Measurements from ENCODE around the gene TMED1. TPM values are rescaled to one million over a fixed set of nuclear protein-coding genes. Genes with fewer than 3 reads are reported as not detected.

TMED1 gene
- total and polyA plus RNA-seq, 9 of the 15 experiments (the other 6 are each of a cell fraction or from before 2014, with no cell fraction given): 0.86 to 30.2 (median 23.5) TPM

DNA sequence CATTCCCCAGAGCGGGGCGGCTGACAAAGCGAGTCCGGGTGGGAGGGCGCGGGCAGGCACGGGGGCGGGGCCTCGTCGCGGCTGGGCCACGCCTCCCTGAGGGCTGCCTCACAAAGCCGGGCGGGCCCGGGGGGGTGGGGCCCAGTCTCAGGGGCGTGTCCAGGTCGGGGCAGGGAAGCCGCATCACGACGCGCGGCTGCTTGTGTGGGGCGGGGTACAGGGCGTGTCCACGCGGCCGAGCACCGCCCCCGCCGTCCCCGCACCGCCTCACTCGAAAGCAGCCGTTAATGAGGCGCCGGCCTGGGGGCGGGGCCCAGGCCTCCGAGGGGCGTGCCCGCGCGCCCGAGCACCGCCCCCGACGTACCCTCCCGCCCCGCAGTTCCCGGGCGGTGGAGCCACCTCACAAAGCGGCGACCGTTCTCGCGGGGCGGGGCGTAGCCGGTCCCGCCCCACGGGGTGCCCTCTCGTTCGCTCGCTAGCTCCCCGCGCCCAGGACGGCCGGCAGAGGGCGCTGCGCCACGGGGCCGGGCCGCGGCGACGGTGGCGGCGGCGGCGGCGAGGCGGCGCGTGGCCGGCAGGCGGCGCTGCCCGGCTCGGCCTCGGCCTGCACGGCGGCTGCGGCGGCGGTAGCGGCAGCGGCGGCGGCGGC lies 35.1 kb upstream of the TMED1 start, which contains the start of gene CARM1 (continued):
- TF ChIP-seq ZNF695 (CRISPR knock-in tag; IDR thresholded peaks at IDR 0.05): no peak
- TF ChIP-seq MAFF (IDR thresholded peaks at IDR 0.05; ENCODE audit: low read length): no peak
- TF ChIP-seq, protein P1, sequence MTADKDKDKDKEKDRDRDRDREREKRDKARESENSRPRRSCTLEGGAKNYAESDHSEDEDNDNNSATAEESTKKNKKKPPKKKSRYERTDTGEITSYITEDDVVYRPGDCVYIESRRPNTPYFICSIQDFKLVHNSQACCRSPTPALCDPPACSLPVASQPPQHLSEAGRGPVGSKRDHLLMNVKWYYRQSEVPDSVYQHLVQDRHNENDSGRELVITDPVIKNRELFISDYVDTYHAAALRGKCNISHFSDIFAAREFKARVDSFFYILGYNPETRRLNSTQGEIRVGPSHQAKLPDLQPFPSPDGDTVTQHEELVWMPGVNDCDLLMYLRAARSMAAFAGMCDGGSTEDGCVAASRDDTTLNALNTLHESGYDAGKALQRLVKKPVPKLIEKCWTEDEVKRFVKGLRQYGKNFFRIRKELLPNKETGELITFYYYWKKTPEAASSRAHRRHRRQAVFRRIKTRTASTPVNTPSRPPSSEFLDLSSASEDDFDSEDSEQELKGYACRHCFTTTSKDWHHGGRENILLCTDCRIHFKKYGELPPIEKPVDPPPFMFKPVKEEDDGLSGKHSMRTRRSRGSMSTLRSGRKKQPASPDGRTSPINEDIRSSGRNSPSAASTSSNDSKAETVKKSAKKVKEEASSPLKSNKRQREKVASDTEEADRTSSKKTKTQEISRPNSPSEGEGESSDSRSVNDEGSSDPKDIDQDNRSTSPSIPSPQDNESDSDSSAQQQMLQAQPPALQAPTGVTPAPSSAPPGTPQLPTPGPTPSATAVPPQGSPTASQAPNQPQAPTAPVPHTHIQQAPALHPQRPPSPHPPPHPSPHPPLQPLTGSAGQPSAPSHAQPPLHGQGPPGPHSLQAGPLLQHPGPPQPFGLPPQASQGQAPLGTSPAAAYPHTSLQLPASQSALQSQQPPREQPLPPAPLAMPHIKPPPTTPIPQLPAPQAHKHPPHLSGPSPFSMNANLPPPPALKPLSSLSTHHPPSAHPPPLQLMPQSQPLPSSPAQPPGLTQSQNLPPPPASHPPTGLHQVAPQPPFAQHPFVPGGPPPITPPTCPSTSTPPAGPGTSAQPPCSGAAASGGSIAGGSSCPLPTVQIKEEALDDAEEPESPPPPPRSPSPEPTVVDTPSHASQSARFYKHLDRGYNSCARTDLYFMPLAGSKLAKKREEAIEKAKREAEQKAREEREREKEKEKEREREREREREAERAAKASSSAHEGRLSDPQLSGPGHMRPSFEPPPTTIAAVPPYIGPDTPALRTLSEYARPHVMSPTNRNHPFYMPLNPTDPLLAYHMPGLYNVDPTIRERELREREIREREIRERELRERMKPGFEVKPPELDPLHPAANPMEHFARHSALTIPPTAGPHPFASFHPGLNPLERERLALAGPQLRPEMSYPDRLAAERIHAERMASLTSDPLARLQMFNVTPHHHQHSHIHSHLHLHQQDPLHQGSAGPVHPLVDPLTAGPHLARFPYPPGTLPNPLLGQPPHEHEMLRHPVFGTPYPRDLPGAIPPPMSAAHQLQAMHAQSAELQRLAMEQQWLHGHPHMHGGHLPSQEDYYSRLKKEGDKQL (CRISPR knock-in tag; IDR thresholded peaks at IDR 0.05; ENCODE audit: borderline replicate concordance): no peak
- TF ChIP-seq, protein P2, sequence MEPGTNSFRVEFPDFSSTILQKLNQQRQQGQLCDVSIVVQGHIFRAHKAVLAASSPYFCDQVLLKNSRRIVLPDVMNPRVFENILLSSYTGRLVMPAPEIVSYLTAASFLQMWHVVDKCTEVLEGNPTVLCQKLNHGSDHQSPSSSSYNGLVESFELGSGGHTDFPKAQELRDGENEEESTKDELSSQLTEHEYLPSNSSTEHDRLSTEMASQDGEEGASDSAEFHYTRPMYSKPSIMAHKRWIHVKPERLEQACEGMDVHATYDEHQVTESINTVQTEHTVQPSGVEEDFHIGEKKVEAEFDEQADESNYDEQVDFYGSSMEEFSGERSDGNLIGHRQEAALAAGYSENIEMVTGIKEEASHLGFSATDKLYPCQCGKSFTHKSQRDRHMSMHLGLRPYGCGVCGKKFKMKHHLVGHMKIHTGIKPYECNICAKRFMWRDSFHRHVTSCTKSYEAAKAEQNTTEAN (CRISPR knock-in tag; IDR thresholded peaks at IDR 0.05): no peak
- no peak for TF ChIP-seq IRF2 (CRISPR knock-in tag; IDR thresholded peaks at IDR 0.05)
- TF ChIP-seq CBX5 (IDR thresholded peaks at IDR 0.05; ENCODE audit: borderline replicate concordance, low read depth): no peak
- TF ChIP-seq, protein P3, sequence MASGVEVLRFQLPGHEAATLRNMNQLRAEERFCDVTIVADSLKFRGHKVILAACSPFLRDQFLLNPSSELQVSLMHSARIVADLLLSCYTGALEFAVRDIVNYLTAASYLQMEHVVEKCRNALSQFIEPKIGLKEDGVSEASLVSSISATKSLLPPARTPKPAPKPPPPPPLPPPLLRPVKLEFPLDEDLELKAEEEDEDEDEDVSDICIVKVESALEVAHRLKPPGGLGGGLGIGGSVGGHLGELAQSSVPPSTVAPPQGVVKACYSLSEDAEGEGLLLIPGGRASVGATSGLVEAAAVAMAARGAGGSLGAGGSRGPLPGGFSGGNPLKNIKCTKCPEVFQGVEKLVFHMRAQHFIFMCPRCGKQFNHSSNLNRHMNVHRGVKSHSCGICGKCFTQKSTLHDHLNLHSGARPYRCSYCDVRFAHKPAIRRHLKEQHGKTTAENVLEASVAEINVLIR (CRISPR knock-in tag; IDR thresholded peaks at IDR 0.05): 0 out of 2 replicates have a peak, but pooled peaks have one; percentile 44
- TF ChIP-seq MEF2D (tag; conservative IDR thresholded peaks at IDR 0.05; ENCODE audit: low read depth): no peak
- TF ChIP-seq CREB1 (IDR thresholded peaks at IDR 0.05): peak; percentile 94
- peak; percentile 92 for TF ChIP-seq CREB1 (CRISPR knock-in tag; IDR thresholded peaks at IDR 0.05)
- TF ChIP-seq, protein P4, sequence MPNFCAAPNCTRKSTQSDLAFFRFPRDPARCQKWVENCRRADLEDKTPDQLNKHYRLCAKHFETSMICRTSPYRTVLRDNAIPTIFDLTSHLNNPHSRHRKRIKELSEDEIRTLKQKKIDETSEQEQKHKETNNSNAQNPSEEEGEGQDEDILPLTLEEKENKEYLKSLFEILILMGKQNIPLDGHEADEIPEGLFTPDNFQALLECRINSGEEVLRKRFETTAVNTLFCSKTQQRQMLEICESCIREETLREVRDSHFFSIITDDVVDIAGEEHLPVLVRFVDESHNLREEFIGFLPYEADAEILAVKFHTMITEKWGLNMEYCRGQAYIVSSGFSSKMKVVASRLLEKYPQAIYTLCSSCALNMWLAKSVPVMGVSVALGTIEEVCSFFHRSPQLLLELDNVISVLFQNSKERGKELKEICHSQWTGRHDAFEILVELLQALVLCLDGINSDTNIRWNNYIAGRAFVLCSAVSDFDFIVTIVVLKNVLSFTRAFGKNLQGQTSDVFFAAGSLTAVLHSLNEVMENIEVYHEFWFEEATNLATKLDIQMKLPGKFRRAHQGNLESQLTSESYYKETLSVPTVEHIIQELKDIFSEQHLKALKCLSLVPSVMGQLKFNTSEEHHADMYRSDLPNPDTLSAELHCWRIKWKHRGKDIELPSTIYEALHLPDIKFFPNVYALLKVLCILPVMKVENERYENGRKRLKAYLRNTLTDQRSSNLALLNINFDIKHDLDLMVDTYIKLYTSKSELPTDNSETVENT (CRISPR knock-in tag; IDR thresholded peaks at IDR 0.05): 0 out of 2 replicates have a peak, but pooled peaks have one; percentile 31
- no peak for TF ChIP-seq ZSCAN32 (CRISPR knock-in tag; IDR thresholded peaks at IDR 0.05)
- no peak for TF ChIP-seq ARID2 (IDR thresholded peaks at IDR 0.05)

All from K562 (cell line).